HuH-7.5 (cell line): ENCODE data around the gene MTCL1.

Experiments
- DNase-seq: peaks from one replicate; pipeline ENCODE4 v3.0.0; 2011; ENCODE audit warnings: low spot score

Gene MTCL1

DNA sequence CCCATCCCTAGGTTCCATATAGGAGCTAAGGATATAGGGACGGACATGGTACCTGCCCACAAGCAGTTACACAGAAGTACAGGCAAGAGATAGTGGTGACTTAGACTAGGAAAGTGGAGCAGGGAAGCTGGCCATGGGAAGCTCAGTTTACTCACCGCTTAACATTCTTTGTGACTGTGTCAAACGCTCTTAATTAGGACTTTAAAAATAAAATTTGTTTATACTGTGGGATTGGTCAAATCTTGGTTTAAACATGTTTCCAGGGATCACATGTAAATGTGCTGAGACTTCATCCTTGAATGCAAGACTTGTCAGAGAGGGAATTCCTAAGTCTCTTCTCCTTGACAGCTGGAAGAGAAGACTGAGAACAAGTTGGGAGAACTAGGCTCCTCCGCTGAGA, 107.3 kb downstream of the MTCL1 start:
- no peak for DNase-seq

DNA sequence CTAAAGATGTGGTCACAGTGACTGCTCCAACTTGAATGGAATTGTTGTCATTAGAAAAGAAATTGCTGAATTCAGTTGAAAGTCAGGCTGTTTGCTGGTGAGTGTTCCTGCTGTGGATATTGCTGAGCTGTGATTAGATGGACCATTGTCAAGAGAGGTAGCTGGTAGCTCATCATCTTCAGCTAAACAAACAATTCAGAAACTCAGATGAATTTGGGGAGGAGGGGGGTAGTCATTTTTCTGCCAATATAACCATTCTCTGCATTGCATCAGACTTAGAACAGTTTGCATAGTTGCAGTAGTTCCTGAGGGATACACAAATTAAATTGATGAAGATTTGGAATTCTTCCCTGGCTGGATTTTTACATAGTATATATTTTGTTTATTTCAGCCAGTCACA, 108.3 kb downstream of the MTCL1 start:
- DNase-seq = no peak

DNA sequence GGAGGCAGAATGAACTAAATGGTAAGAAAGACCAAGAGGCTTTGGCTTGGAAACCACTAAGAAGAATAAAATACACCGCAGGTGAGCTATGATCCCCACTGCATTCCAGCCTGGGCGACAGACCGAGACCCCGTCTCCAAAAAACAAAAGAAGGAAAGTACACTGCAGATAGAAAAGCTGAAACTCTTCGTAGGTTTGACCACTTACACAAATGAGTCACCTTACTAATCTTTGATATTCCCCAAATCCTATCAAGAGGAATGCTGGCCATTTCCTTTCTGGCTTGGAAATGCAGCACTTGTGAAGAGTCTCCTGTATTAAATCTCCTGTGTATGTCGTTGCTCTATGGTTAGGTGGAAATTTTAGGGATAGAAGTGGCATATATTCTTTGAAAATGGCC, 108.8 kb downstream of the MTCL1 start:
- DNase-seq = no peak

DNA sequence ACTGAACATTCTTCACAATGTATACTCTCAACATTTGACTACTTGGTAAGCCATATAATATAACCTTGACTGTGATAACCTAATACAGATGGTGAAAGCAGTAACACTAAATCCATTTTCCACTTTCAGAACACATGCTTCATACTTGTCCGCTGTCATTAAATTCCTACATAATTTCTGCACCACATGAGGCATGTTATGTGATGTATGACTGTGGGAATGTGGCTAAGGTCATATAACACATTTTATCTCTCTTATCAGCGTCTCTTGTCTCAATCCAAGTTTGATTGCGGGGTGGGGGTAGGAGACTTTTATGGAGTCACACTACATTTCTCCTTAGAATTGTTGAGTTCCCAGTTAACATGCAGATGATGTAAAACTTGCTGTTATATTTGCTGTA, 110.9 kb downstream of the MTCL1 start:
- DNase-seq = no peak

DNA sequence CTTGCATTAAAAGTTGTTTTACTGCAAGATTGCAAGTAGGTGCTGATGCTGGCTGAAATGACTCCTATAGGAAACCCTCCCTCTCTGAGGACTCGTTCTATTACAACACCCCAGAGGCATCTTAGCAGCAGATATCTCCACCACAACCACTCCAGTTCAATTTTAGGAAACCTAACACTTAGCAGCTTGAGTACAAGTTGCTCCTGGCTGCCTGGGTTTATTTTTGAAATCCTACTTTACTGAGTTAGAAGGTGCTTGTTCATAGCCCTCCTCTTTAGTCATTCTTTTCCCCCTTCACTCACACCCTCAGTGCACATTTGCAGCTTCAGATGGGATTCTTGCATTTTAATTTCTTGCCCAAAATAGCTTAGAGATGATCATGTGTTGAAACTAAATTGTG, 111.5 kb downstream of the MTCL1 start:
- DNase-seq = no peak

DNA sequence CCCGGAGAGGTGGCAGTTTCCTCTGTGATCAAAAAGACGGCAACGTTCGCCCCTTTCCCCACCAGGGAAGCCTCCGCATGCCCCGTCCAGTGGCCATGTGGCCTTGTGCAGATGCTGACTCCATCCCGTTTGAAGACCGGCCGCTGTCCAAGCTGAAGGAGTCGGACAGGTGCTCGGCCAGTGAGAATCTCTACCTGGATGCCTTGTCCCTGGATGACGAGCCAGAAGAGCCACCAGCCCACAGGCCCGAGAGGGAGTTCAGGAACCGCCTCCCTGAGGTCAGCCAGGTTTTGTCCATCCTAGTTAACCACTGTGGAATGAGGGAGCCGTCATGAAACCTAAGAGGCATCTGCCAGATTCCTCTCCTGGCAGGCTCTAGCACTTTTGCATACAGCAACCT, 113.6 kb downstream of the MTCL1 start:
- DNase-seq = no peak

DNA sequence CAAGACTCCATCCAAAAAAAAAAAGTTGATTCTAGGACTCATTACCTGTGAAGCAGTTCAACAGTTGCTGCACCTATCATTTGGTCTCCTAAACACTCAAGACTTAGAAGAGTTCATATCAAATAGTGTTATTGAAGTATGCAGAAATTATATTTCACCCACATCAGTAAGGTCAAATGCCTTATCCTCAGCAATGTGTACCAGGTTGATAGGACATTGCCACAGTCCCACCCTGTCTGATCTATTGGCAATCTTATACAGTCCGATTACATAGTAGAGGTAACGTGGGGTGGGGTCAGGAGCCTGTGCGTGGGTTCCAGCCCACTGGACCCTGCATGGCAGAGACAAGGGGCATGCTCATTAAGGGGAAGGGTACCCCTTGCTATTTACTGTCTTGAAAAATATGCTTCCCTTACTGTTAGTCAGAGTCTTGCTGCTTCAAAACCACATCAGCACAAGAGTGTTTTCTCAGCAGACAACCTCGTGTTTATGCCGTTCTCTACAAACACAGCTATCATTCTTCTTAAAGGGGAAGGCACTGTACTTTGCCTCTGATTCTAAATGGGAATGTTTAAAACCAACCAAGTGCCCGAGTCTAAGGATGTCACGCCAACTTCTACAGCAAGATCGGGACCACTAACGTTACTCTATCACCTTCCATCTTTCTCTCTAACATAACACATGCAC, 115.2 kb downstream of the MTCL1 start:
- no peak for DNase-seq

DNA sequence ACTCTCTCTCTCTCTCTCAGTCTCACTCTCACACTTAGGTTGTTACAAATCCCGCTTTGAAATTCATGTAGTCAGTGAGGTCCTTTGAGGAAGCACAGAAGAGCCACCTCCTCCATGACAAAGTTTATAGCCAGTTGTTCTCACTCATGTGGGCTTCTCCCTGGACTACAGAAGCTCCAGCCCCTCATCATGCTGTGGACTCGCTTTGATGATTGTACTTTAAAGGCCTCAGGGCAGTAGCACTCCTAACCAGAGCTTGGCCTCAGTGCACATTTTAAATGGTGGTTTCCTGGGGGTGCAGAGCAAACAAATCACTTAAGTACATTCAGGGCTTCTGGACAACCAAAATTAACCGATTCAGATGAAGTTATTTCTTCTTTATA, 115.7 kb downstream of the MTCL1 start:
- DNase-seq = no peak

DNA sequence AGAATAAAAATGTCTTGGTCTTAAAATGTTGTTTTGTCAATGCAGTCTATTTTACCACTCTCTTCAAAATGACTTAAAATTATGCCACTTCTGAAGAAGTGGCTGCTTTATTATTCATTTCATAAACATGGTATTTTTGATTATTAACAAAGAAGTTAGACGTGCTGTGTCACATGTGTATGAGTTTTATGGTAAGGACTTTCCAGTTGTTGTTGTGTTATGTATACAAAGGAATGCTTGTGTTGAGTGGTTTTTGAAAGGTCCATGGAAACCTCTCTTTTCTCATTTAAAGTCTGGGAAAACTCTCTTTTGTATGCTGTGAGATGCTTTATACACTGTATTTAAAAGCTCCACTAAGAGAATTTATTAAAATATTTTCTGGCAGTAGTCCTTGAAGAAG, 116.2 kb downstream of the MTCL1 start:
- no peak for DNase-seq

DNA sequence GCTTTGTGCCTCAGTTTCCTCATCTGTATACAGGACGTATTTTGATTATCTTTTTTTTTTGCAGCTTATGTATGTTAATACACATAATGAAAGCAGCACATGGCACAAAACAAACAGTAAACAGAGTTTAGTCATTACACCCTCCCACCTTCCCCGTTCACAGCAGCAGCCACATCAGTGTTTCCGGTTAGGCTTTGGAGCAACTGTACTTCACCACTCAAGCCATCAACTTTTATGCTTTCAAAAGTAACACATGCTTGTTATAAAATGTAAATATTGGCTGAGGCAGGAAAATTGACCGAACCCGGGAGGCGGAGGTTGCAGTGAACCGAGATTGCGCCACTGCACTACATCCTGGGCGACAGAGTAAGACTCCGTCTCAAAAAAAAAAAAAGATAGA, 117.3 kb downstream of the MTCL1 start:
- DNase-seq = no peak

DNA sequence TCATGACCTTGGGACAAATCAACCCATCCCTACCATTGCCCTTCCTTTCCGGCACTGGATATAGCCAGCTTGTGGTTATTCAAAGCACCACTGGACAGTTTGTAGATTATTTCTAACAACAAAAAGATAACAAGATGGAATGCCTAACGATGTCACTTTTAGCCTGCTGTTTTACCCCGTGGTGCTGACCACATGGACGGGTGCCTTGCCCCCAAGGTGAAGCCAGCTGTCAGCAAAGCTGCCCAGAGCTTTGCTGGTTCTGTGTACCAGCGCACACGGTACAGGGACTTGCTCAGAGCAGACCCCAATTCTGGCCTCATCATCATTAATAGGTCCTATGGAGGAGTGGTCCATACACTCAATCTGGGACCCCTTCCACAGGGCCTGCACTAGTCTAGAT, 118.2 kb downstream of the MTCL1 start:
- no peak for DNase-seq

DNA sequence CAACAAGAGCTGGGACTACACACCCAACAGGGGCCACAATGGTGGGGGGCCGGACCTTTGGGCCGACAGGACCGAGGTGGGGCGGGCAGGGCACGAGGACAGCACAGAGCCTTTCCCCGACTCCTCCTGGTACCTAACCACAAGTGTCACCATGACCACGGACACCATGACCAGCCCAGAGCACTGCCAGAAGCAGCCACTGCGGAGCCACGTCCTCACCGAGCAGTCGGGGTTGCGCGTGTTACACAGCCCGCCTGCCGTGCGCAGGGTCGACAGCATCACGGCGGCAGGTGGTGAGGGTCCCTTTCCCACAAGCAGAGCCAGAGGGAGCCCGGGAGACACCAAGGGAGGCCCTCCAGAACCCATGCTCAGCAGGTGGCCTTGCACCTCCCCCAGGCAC, 119.5 kb downstream of the MTCL1 start:
- DNase-seq = no peak

DNA sequence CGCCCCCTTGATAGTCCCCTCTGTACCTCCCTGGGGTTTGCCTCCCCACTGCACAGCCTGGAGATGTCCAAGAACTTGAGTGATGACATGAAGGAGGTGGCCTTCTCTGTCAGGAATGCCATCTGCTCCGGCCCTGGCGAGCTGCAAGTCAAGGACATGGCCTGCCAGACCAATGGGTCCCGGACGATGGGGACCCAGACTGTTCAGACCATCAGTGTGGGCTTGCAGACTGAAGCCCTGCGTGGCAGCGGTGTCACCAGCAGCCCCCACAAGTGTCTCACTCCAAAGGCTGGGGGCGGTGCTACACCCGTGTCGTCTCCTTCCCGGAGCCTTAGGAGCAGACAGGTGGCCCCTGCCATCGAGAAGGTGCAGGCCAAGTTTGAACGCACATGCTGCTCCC, 119.9 kb downstream of the MTCL1 start:
- no peak for DNase-seq

DNA sequence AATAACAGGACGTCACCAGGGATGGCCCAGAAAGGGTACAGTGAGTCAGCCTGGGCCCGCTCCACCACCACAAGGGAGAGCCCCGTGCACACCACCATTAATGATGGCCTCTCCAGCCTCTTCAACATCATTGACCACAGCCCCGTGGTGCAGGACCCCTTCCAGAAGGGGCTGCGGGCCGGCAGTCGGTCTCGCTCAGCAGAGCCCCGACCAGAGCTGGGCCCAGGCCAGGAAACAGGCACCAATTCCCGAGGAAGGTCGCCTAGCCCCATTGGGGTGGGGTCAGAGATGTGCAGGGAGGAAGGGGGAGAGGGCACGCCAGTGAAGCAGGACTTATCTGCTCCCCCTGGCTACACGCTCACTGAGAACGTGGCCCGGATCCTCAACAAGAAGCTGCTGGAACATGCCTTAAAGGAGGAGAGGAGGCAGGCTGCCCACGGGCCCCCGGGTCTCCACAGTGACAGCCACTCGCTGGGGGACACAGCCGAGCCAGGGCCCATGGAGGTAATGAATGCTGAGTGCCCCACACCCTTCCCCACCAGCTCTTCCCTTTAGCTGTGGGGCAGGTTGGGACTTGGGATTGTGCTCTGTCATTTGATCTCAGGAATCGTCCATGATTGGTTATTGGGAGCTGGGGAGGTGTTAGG, 120.5 kb downstream of the MTCL1 start:
- no peak for DNase-seq

DNA sequence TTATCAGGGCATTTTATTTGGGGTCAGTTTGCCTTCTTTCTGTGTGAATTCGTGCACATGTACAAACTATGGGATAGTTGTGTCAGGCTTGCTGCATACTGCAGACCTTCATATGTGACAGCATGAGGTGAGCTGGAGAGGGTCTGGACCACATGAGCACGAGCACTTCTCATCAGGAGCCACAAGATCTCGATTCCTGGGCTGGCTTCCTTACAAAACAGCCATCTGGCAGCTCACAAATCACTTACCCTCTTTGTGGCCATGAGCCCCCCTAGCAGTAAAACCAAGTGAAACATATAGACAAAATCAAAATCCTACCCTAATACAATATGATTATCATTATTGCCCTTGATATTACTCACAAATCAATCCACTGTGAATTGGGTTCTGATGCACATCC, 121.2 kb downstream of the MTCL1 start:
- no peak for DNase-seq

DNA sequence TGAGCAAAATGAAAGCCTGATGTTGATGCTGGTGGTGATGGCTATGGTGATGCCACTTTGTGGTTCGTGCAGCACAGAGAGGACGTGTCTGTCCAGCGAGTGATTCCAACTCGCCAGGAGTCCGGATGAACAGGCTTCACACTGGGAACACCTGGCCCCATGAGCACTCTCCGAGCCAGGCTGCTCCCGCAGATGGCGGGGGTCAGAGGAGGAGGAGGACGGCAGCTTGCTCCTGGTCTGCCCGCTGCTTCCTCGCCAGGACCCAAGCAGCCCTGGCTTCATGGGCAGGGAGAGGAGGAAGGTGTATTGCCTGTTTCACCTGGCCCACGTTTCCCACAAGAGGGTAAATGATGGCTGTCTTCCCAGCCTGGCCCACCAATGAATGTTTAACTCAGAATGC, 121.6 kb downstream of the MTCL1 start:
- no peak for DNase-seq

DNA sequence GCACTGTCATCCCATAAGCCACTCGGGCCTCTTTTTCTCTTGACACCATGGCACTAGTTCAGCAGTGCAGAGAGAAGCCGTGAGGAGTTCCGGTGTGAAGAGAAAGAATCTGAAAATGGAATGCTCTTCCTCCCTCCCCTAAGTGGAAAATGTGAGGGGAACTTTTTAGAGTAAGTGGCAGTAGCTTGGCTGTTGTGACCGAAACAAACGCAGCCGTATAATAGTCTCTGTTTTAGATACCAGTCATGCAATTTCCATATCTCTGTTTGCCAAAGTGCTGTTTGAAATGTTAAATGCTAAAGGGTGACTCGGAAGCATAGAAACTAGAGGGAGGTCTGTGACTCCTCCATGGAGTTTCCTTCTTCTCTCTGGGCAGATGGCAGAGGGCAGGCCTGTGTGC, 122.9 kb downstream of the MTCL1 start:
- DNase-seq = no peak

DNA sequence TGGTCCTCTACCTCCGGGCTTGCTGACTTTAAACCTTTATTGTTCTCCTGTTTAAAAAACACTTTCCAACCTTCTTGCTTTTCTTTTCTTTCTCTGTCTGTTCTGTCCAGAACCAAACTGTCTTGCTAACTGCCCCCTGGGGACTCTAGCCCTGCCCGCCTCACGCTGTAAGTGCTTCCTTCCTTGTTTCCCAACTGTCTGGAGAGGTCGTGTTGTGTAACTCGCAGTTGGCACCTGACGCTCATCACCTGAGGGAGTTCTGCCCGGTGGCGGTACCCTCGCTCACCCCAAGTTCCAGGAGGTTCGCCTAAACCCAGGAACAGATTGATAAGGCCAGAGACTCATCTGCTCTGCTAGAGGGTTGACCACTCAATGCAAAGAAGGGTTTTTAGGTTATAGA, 123.4 kb downstream of the MTCL1 start:
- DNase-seq = no peak

DNA sequence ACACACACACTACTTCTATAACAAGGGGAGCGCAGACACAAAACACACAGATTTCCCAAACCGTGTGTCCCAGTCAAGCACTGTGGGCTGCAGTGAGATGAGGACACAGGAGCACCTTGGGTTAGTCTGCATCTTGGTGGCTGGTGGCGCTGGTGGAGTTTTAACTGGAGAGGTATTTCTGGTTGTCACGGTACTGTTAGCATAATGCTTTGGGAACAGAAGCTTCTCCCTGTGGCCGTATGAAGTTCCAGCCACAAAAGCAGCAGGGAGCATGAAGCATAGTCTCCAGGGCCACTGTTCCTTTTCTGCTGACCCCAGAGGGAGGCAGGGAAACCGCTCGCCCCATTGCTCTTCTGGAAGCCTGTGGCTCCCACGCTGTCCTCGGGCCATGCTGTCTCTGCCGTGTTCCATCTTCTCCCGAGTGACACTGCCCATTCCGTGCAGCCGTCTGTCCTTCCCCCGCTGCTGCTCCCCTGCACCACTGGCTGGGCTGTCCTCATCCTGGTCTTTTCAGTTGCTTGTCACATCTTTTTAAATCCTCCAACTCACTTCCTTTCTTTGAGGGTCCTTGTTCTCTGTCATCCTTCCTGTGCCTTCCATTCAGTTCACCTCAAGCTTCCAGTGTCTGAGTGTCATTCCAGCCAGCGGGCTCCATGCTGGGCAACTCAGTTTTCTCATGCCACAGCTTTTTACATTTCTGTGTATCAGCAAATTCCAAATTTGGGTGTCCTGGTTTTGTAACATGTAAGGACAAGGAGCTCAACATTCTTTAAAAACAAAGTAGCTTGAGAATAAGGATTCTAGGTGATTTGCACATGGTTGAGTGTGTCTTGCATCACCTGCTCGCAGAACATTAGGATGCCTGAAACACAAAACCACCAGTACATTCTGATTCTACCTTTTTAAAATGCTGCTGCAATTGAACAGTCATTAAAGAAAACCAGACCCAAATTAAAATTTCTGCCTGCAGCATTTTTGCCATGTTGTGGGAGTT, 125.0 kb downstream of the MTCL1 start:
- DNase-seq = no peak

DNA sequence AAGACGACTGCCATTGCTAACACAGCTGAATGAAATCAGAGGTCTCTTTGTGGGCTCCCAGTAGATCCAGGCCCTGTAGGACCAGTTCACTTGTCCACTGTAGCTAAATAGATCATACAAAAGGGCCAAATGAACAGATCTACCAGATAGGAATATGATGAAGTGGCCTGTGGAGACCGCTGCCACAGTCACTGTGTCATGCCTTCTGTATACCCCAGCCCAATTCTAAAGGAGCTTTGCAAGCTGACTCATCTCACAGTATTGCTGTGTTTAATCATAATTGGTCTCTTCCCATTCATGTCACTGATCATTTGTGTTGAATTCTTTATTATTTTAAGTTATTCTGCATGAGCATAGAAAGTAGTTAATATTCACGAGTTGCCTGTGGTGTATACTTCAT, 125.8 kb downstream of the MTCL1 start:
- no peak for DNase-seq

DNA sequence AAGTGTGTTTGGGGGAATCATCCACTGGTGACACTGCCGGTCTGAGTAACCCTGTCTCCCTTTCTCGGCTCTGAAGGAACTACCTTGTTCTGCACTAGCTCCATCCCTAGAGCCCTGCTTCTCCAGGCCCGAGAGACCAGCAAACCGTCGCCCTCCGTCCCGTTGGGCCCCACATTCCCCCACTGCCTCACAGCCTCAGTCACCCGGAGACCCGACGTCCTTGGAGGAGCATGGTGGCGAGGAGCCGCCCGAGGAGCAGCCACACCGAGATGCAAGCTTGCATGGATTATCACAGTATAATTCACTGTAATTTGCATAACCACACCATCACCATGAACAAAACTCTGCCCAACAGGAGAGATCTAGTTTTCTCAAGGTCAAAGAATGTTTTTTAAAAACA, 126.2 kb downstream of the MTCL1 start:
- no peak for DNase-seq

DNA sequence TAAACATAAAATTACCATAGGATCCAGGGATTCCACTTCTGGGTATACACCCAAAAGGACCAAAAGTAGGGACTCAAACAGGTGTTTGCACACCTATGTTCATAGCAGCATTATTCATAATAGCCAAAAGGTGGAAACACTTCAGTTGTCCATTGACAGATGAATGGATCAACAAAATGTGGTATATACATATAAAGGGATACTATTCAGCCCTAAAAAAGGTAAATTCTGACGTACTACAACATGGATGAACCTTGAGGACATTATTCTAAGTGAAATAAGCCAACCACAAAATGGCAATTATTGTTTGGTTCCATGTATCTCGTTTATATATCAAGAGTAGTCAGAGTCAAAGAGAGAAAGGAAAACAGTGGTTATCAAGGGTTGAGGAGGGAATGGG, 128.1 kb downstream of the MTCL1 start:
- no peak for DNase-seq

DNA sequence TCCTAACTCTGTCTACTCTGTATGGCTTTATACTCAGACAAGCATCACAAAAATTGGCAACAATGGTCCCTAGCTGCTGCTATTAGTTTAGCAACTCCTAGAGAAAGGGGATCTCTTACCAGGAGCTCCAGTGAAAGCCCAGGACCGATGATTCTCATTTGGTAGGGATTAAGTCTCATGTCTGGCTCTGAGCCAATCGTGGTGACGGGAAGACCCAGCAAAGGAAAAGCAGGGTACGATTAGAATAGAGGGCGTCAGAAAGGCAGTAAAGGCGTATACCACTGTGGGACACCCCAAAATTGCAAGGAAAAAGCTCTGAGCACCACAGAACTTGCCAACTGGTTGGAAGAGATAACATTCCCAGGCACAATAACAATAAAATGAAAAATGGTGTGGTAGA, 129.5 kb downstream of the MTCL1 start:
- DNase-seq = no peak
